GM12865 (cell line): Measurements from ENCODE around the gene KLK15.

ENCODE experiments used
- DNase-seq: peaks from one replicate; pipeline ENCODE4 v3.0.0; 2010; ENCODE audit warnings: low read depth
- H3K4me3 ChIP-seq: 2 replicates; pipeline ENCODE4 v1.5.1; 2011; ENCODE audit warnings: mild to moderate bottlenecking, low read depth, low read length, control low read depth
- CTCF ChIP-seq: IDR thresholded peaks from 2 replicates; pipeline ENCODE4 v1.5.1; 2011; ENCODE audit warnings: low read length, control low read depth, low read depth, inconsistent platforms; ENCODE audit not compliant: insufficient read depth; ENCODE audit errors: missing control alignments

Gene KLK15

DNA sequence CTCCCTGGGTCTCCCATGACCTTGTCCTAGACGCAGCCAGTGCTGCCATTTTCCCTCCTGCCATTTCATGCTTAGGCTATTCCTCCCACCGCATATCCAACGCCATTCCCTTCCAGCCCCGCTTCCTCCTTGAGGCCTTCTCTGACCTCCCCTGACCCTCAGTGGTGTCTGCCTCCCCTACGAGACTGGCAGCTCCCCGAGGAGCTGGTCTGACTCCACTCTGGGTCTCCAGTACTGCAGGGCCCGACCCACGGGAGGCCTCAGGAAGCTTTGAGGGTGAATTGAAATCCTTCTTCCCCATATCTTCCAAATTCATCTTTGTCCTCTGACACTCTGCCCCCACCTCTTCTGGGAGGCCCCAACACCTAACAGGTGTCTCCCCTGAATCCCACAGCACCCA lies 708 bp downstream of the KLK15 start:
- no peak for TF ChIP-seq CTCF
- no peak overlapping the region for H3K4me3 ChIP-seq
- no peak for DNase-seq

GRCh38 chr19:50831026-50831396 lies 2.4 kb downstream of the KLK15 start:
- DNase-seq = no peak
- TF ChIP-seq CTCF = no peak
- H3K4me3 ChIP-seq = no peak overlapping the region

DNA sequence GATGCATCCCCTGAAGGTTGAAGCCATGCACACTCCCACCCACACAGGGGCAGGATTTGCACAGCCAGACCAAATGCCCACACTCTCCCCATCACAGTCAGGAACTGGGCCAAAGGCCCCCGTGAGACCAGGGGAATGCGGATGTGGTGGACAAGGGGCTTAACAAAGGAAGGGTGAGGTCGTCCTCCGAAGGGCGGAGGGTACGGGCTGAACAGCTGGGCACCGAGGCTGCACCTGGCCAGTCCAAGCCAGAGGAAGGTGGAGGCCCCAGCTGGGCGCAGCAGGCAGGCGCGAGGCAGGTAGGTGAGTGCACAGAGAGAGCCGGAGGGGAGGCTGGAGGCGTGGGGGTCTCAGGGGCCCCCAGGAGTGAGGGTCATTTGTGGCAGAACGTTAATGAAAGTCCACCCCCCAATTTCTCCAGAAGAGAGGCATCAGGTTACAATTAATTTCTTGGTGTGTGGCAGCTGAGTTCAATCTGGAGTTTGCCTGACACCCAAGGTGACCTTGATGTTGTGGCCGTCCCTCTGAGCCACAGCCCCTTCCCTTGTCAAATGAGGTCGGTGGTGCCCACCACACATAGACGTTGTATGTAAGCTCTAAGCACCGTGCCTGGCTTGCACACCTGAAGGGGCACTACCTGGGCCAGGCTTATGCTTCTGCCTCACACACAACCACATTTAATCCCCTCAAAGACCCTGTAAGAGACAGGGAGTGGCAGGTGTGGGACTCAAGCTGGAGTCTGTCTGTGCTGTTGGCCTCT lies 2.9 kb downstream of the KLK15 start:
- H3K4me3 ChIP-seq = no peak overlapping the region
- DNase-seq = no peak
- TF ChIP-seq CTCF = no peak

DNA sequence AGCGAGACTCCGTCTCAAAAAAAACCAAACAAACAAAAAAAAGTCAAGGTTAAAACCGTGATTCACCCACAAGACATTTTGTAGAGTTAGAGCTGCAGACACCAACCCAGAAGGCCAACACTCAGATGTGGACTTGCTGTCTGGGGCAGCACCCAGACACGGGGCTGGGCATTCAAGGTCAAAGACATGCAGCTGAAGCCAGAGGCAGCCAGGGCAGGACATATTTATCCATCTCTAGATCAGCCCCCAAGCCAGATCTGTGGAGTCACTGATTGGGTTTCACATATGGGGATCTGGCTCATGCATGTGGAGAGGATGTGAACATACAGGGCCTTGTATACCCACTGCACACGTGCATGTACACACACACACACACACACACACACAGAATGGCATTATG lies 3.6 kb downstream of the KLK15 start:
- H3K4me3 ChIP-seq = no peak overlapping the region
- TF ChIP-seq CTCF = no peak
- no peak for DNase-seq

DNA sequence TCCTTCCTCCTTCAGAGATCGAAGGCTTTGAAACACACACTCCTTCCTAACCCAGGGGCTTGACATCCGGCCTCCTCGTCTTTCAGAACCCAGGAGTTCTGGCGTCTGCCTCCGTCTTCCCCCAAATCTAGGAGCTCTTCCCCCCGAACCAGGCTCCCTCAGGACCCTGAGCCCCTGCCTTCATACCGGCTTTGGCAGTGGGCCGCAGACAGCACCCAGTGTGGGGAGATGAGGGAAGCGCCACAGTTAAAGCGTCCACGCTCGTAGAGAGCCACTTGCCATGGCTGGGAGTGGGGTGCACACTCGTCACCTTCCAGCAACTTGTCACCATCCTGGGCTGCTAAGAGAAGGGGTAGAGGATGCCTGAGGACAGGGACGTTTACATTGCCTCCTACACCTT lies 5.9 kb downstream of the KLK15 start:
- H3K4me3 ChIP-seq = no peak overlapping the region
- TF ChIP-seq CTCF = no peak
- DNase-seq = no peak

GRCh38 chr19:50826492-50827240 lies 6.7 kb downstream of the KLK15 start:
- no peak for TF ChIP-seq CTCF
- DNase-seq = no peak
- H3K4me3 ChIP-seq = no peak overlapping the region
